ENCODE data around the gene MRTO4. TPM values are rescaled to one million over a fixed set of nuclear protein-coding genes. Genes with fewer than 3 reads are reported as not detected.

Gene MRTO4
- total and polyA plus RNA-seq, 2 of the 13 experiments (the other 11 are each of a cell fraction or from before 2014, with no cell fraction given) = 28.1 to 59.2 TPM

DNA sequence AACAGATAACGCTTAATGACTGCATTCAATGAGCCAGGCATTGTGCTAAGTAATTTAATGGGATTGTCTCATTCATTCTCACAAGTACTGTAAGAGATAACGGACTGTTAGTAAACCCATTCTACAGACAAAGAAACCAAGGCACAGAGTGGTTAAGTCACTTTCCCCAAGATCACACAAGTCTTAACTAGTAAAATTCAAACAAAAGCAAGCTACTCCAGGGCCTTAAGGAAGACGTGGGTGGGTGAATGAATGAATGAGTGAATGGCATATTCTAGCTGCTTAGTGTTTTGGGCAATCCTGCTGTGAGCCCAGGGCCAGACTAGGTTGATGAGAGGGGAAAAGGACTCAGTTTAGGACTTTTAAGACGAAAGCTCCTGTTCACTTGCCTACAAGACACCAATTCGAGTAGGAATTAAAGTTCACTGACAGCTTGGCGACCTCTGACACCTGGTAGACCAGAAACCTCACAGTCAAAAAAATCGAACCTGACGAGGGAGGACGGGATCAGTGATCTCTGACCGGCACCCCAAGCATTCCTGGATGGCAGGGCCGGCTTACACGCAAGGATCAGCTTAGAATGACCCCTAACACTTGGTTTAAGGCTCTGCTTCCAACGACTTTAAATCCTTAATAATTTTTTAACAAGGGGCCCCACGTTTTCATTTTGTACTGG, 838 bp upstream of the MRTO4 start (continued):
- TF ChIP-seq ZNF263 (CRISPR knock-in tag; IDR thresholded peaks at IDR 0.05) (peak; percentile 66), FOXK1 (CRISPR knock-in tag; IDR thresholded peaks at IDR 0.05; ENCODE audit: borderline replicate concordance, low read depth) (no peak), JUNB (CRISPR knock-in tag; IDR thresholded peaks at IDR 0.05; ENCODE audit: borderline replicate concordance) (no peak), KDM1A (CRISPR knock-in tag; IDR thresholded peaks at IDR 0.05) (0 out of 2 replicates have a peak, but pooled peaks have one; percentile 31), ZNF629 (CRISPR knock-in tag; conservative IDR thresholded peaks at IDR 0.05) (peak; percentile 92), CREB1 (IDR thresholded peaks at IDR 0.05) (no peak), CREB1 (CRISPR knock-in tag; IDR thresholded peaks at IDR 0.05) (0 out of 2 replicates have a peak, but pooled peaks have one; percentile 36), SP2 (CRISPR knock-in tag; IDR thresholded peaks at IDR 0.05) (no peak), ZNF12 (CRISPR knock-in tag; IDR thresholded peaks at IDR 0.05) (no peak), ZNF878 (CRISPR knock-in tag; IDR thresholded peaks at IDR 0.05) (no peak), ZNF510 (CRISPR knock-in tag; IDR thresholded peaks at IDR 0.05; ENCODE audit: low read depth) (no peak), ZFP82 (CRISPR knock-in tag; IDR thresholded peaks at IDR 0.05; ENCODE audit: borderline replicate concordance) (no peak), SOX13 (IDR thresholded peaks at IDR 0.05) (no peak), SOX13 (CRISPR knock-in tag; conservative IDR thresholded peaks at IDR 0.05 in 1 of 2, IDR thresholded peaks at IDR 0.05 in 1 of 2) (no peak), KLF15 (CRISPR knock-in tag; IDR thresholded peaks at IDR 0.05; ENCODE audit: borderline replicate concordance) (no peak), ZNF607 (CRISPR knock-in tag; IDR thresholded peaks at IDR 0.05; ENCODE audit: borderline replicate concordance) (peak; percentile 27; the same call in 1 of the 2 replicates)
- TF ChIP-seq, protein P1, sequence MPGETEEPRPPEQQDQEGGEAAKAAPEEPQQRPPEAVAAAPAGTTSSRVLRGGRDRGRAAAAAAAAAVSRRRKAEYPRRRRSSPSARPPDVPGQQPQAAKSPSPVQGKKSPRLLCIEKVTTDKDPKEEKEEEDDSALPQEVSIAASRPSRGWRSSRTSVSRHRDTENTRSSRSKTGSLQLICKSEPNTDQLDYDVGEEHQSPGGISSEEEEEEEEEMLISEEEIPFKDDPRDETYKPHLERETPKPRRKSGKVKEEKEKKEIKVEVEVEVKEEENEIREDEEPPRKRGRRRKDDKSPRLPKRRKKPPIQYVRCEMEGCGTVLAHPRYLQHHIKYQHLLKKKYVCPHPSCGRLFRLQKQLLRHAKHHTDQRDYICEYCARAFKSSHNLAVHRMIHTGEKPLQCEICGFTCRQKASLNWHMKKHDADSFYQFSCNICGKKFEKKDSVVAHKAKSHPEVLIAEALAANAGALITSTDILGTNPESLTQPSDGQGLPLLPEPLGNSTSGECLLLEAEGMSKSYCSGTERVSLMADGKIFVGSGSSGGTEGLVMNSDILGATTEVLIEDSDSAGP (CRISPR knock-in tag; IDR thresholded peaks at IDR 0.05; ENCODE audit: borderline replicate concordance) = no peak
- TF ChIP-seq, protein P2, sequence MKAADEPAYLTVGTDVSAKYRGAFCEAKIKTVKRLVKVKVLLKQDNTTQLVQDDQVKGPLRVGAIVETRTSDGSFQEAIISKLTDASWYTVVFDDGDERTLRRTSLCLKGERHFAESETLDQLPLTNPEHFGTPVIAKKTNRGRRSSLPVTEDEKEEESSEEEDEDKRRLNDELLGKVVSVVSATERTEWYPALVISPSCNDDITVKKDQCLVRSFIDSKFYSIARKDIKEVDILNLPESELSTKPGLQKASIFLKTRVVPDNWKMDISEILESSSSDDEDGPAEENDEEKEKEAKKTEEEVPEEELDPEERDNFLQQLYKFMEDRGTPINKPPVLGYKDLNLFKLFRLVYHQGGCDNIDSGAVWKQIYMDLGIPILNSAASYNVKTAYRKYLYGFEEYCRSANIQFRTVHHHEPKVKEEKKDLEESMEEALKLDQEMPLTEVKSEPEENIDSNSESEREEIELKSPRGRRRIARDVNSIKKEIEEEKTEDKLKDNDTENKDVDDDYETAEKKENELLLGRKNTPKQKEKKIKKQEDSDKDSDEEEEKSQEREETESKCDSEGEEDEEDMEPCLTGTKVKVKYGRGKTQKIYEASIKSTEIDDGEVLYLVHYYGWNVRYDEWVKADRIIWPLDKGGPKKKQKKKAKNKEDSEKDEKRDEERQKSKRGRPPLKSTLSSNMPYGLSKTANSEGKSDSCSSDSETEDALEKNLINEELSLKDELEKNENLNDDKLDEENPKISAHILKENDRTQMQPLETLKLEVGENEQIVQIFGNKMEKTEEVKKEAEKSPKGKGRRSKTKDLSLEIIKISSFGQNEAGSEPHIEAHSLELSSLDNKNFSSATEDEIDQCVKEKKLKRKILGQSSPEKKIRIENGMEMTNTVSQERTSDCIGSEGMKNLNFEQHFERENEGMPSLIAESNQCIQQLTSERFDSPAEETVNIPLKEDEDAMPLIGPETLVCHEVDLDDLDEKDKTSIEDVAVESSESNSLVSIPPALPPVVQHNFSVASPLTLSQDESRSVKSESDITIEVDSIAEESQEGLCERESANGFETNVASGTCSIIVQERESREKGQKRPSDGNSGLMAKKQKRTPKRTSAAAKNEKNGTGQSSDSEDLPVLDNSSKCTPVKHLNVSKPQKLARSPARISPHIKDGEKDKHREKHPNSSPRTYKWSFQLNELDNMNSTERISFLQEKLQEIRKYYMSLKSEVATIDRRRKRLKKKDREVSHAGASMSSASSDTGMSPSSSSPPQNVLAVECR (CRISPR knock-in tag; IDR thresholded peaks at IDR 0.05; ENCODE audit: borderline replicate concordance) = no peak
- TF ChIP-seq, protein P3, sequence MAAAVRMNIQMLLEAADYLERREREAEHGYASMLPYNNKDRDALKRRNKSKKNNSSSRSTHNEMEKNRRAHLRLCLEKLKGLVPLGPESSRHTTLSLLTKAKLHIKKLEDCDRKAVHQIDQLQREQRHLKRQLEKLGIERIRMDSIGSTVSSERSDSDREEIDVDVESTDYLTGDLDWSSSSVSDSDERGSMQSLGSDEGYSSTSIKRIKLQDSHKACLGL (CRISPR knock-in tag; IDR thresholded peaks at IDR 0.05) = no peak
- TF ChIP-seq, protein P4, sequence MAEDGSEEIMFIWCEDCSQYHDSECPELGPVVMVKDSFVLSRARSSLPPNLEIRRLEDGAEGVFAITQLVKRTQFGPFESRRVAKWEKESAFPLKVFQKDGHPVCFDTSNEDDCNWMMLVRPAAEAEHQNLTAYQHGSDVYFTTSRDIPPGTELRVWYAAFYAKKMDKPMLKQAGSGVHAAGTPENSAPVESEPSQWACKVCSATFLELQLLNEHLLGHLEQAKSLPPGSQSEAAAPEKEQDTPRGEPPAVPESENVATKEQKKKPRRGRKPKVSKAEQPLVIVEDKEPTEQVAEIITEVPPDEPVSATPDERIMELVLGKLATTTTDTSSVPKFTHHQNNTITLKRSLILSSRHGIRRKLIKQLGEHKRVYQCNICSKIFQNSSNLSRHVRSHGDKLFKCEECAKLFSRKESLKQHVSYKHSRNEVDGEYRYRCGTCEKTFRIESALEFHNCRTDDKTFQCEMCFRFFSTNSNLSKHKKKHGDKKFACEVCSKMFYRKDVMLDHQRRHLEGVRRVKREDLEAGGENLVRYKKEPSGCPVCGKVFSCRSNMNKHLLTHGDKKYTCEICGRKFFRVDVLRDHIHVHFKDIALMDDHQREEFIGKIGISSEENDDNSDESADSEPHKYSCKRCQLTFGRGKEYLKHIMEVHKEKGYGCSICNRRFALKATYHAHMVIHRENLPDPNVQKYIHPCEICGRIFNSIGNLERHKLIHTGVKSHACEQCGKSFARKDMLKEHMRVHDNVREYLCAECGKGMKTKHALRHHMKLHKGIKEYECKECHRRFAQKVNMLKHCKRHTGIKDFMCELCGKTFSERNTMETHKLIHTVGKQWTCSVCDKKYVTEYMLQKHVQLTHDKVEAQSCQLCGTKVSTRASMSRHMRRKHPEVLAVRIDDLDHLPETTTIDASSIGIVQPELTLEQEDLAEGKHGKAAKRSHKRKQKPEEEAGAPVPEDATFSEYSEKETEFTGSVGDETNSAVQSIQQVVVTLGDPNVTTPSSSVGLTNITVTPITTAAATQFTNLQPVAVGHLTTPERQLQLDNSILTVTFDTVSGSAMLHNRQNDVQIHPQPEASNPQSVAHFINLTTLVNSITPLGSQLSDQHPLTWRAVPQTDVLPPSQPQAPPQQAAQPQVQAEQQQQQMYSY (CRISPR knock-in tag; IDR thresholded peaks at IDR 0.05) = no peak
